T-helper 9 cell (primary cell): Measurements from ENCODE around the gene HAPLN3.
A peak's percentile ranks its signal among the peaks of the same experiment; 100 is the strongest.
"Not testable (repeated sequence)": the region's sequence is repeated elsewhere in the genome, so short reads cannot be mapped to it uniquely, and the experiment has no call there.

Experiments
- DNase-seq: peaks from one replicate; pipeline ENCODE4 v3.0.0-alpha.2; 2020
- total RNA-seq, 2 donors: gene quantifications; one replicate each; lab custom pipeline; 2026; lab: John Stamatoyannopoulos, UW

HAPLN3 gene, protein sequence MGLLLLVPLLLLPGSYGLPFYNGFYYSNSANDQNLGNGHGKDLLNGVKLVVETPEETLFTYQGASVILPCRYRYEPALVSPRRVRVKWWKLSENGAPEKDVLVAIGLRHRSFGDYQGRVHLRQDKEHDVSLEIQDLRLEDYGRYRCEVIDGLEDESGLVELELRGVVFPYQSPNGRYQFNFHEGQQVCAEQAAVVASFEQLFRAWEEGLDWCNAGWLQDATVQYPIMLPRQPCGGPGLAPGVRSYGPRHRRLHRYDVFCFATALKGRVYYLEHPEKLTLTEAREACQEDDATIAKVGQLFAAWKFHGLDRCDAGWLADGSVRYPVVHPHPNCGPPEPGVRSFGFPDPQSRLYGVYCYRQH
- total RNA-seq: 49.4 to 121 reads per million in 2 donors

DNA sequence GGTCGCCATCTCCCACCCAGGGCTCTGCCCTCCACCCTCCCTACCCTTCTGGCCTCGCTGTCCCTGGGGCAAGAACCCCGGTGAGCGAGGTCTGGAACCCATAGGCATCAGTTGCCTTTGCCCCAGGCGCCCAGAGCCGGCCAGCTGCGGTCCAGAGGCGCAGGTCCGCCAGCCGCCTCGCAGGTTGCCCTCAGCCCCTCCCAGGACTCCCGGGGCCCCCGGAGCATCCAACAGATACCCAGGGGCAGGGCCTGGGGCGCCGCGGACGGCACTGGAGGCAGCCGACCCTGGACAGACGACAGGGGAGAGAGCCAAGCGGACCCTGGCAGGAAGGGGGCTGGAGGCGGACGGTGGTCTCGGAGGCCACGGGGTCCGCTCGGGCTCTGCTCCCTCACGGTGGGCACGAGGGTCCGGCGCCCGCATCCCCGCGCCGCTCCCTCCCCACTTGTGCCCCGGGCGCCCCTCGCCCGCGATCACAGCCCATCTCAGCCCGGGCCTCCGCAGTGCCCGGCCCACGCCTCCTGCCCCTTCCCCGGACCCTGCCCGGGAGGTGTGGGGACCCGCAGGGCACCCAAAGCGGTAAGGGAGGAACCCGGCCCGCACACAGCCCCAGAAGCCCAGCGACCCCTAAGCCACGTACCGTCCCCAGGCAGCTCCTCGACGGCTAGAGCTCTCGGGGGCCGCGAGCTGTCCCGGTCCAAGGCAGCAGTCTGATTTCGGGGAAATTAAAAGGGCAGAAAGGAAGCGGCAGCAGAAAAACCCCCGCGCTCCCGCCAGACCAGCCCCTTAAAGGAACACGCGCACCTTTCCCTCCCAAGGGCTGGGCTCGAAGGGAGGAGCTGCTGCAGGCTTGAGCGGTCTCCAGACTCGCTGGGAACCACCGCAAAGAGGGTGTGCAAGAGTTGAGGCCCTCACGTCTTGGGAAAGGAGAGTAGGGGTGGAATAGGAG is at the start of gene HAPLN3:
Gene HAPLN3 (minus strand): TSS at position 726 of the 949 bp plus-strand sequence. CDS start 8,246 bp downstream, outside the sequence.
- DNase-seq: peak; percentile 40

DNA sequence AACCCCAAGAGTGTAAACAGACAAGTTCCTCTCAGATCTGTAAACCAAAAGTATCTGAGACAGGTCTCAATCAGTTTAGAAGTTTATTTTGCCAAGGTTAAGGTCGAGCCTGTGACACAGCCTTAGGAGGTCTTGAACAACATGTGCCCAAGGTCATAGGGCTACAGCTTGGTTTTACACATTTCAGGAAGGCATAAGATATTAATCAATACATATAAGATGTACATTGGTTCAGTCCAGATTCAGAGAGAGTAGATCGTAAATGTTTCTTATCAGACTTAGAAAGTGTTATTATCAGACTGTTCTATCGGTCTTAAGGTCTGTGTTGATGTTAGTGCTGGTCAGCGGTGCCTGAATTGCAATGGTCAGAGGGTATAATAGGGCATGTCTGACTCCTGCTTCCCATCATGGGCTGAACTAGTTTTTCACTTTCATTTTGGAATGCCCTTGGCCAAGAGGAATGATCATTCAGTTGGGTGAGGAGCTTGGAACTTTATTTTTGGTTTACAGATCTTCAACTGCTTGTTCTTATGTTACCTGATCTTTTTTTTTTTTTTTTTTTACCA is 44.8 kb upstream of the HAPLN3 start:
- no peak for DNase-seq

DNA sequence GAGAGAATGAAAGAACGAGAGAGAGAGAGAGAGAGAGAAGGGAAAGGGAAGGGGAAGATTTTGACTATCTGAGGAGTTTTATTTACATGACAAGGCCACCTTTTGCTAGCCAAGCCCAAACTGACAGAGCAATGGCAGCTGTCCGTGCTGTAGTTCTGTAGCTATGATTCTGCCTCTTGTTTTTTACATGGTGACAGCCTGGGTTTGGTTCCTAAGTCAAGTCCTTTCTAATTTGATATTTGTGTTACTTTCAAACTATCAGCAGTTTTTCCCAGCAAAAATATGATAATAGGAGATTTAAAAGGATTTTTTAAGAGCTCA is 44.1 kb upstream of the HAPLN3 start:
- DNase-seq: no peak

DNA sequence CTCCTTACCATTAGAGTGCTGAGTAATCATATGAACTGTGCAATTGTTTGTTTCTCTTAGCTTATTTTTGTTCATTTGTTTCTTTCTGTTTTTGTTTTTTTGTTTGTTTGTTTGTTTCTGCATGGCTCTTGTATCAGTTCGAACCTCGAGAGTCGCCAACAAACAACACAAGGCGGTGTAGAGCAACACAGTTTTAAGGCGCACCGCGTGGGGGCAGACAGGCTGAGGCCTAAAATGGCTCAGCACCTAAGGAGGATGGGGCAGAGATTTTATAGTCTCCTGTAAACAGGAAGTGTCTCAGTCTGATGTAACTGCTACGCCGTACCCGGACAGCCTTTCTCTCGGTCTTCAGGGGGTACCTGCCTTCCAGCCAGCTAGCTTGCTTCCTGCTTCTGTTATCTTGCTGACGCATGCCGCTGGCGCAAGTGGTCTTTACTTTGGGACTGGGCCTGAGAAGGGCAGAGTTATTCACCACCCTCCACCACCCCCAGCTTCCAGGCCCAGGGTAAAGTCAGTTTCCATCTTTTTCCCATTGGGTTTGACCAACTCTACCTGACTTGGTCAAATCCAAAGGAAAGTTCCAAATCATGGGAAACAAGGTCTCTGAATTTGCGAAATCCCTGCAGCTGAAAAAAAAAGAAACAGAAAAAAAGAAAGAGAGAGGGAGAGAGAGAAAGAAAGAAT is 43.6 kb upstream of the HAPLN3 start:
- DNase-seq: no peak

DNA sequence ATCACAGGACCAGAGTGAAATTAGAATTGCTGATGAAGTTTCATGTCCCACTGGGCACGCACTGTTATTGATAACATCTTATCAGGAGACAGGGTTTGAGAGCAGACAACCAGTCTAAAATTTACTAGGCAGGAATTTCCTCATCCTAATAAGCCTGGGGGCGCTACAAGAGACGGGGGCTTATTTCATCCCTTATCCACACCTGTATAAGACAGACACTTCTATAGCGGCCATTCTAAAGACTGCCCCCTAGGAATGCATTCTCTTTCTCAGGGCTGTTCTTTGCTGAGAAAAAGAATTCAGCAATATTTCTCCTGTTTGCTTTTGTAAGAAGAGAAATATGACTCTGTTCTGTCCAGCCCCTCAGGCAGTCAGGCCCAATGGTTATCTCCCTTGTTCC is 39.1 kb upstream of the HAPLN3 start:
- DNase-seq: not testable (repeated sequence)

DNA sequence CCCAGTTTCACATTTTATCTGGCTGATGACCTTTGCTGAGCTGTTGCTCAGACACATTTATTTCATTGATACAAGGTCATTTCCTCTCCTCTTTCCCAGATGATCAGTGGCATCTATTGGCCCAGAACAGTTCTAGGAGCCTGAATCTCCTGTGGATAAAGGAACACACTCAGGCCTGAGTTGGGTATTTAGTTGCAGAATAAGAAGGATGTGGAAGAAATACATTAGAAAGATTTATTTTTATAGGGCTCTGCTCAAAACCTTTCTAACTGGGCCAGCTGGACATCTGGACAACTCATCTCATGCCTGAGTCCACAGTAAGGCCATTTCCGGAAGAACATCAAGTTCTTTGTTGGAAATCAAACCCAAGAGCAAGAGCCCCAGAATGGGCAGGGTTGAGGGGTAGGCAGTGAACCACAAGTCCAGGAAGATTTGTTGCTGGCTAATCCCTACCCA is 37.6 kb upstream of the HAPLN3 start:
- DNase-seq: no peak

DNA sequence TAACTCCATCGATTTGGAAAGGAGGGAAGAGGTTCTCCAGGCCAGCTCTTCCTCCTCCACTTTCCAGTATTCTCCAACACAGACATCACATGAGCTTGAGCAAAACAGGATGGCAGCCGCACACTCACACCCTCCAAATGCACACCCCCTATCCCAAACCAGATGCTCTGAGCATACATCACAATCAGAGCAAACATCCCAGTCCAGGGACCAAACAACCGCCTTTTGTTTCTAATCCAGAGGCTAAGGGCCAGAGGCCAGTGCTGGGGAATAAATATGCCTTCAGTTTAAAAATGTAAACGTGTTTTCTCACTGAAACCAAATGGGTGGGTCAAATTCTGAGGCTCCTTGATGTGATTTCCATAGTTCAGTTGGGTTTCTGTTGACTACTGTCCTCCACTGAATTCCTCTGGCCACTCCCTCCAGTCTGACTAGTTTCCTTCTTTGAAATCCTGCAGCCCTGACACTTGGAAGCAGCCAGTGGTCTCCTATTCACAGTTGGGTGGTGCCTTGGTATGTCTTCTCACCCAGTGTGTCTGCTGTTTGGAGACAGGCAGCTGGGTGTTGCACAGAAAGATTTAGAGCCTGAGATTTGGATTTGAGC is 37.0 kb upstream of the HAPLN3 start:
- no peak for DNase-seq

DNA sequence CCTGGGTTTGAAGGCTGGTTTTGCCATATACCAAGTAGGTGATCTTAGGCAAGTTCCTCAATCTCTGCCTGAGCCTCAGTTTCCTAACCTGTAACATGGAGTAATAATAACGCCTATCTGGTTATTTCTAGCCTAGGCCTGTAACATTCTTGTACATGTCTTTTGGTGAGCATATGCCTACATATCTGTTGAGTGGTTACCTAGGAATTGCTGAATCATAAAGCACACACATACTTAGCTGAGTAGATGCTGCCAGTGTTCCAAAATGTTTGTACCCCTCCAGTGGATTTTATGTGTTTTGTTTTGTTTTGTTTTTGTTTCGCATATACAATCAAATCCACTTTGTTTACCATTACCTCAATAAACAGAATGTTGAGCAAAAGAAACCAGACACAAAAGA is 35.2 kb upstream of the HAPLN3 start:
- DNase-seq: no peak

DNA sequence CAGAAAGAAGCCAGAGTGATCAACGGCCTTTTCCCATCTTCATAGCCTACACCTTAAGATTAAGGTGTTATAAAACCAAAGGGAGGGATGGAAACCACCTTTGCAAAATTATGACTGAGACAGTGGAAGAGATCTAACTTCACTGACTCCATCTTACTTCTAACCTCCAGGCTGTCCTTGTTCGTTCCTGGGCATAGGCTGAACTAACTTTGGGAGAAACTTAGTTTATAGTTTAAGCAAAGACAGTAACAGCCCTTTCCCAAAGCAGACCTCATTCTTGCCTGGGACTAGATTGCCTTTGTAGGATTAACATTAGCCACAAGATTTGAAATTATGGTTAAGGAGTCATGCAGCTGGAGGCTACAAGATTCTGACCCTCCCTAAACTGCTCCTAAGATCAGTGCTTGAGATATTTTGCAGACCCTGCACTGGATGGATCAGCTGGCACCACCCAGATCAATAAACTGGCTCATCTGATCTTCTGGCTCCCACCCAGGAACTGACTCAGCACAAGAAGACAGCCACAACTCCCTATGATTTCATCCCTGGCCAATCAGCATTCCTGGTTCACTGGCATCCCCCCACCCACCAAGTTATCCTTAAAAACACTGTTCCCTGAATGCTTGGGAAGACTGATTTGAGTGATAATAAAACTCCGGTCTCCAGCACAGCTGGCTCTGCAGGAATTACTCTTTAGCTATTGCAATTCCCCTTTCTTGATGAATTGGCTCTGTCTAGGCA is 34.2 kb upstream of the HAPLN3 start:
- DNase-seq: not testable (repeated sequence)

DNA sequence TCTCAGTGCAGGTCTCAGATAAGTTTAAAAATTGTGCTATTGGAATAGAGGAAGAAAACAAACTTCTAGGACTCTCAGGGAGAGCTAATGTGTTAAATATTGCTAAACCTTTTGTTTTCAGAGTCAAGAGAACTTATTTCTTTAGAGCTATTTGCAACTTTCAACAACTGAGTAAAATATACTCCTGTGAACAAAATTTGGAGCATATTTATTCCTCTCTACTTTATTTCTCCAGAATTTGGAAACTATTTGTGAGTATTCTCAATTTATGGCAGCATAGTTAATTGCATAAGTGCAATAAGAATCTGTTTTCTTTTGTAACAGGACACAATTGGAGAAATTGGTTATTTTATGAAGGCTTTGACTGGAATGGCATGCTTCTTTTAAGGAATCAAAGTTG is 32.8 kb upstream of the HAPLN3 start:
- DNase-seq: not testable (repeated sequence)

DNA sequence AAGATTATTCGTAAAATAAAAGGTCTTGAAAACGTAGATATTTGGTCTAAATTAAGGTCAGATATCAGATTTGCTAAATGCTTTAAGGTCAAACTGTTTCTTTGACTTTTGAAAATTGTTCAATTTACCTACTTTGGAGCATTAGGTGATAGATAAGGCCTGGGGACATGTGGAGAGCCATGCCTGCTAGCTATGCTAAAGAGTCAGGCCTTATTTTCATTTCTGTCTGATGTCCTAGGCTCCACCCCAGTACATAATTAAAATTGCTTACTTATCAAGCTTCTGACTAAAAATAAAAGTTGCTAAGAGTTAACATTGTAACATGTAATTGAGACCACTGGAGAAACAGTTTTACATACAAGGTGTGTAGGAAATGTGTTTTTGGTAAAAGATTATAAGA is 30.3 kb upstream of the HAPLN3 start:
- DNase-seq: not testable (repeated sequence)

DNA sequence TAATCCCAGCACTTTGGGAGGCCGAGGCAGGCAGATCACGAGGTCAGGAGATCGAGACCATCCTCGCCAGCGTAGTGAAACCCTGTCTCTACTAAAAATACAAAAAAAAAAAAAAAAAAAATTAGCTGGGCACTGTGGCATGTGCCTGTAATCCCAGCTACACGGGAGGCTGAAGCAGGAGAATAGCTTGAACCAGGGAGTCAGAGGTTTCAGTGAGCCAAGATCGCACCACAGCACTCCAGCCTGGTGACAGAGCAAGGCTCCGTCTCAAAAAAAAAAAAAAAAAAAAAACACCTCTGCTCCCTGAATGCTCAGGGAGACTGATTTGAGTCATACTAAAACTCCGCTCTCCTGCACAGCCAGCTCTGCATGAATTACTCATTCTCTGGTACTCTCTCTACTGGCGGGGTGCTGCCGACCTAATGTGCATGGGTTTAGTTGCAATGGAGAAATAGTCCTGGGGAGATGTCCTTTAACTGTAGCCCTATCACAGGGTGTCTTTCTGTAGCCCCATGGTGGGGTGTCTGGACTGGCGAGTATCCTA is 25.6 kb upstream of the HAPLN3 start:
- DNase-seq: not testable (repeated sequence)

DNA sequence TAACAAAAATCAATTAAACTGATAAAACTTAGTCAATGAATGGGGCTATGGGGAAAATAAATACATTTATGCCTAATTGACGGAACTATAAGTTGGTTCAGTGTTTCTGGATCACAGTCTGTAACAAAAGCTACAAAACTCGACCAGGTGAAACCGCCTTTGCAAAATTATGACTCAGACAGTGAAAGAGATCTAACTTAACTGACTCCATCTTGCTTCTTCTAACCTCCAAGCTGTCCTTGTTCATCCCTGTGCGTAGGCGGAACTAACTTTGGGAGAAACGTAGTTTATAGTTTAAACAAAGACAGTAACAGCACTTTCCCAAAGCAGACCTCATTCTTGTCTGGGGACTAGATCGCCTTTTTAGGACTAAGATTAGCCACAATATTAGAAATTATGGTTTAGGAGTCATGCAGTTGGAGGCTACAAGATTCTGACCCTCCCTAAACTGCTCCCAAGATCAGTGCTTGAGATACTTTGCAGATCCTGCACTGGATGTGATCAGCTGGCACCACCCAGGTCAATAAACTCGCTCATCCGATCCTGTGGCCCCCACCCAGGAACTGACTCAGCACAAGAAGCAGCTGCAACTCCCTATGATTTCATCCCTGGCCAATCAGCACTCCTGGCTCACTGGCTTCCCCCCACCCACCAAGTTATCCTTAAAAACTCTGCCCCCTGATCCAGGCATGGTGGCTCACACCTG is 25.0 kb upstream of the HAPLN3 start:
- DNase-seq: no peak

DNA sequence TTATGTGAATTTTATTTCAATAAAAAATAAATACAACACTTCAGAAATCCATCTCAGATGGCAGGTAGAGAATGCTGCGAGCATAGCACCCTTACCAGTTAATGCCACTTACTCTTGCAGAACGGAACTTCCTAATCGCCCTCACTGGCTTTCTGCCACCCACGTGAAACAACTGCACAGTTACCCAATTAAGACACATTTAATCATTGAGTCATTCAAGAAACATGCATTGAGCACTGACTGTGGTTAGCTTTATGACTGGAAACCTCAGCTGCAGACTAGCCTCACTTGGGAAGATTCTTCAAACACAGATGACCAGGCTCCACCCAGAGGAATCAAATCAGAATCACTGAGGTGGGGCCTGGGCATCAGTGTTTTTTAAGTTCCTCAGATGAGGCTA is 23.4 kb upstream of the HAPLN3 start:
- no peak for DNase-seq

DNA sequence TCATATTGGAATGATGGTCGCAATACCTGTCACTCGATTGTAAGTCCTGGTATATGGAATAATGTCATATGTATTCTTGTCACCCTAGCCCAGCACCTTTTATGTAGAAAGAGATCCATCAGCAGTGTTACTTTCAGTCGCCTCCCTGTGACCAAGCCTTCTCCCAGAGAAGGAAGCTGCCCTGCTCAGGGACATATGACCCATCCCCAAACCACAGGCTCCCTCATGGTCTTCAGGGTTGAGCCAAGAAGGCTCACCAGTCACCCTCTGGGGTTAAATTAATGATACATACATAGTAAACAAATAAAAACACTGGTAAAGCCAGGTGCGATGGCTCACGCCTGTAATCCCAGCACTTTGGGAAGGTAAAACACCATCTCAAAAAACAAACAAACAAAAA is 22.4 kb upstream of the HAPLN3 start:
- no peak for DNase-seq

DNA sequence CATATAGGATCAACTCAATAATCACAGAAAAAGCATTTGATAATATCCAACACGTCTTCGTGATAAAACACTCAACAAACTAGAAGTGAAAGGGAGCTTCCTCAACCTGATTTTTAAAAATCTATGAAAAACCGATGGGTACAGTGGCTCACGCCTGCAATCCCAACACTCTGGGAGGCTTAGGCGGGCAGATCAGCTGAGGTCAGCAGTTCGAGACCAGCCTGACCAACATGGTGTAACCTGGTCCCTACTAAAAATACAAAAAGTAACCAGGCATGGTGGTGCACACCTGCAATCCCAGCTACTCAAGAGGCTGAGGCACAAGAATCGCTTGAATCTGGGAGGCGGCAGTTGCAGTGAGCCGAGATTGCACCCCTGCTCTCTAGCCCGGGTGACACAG is 20.0 kb upstream of the HAPLN3 start:
- no peak for DNase-seq

DNA sequence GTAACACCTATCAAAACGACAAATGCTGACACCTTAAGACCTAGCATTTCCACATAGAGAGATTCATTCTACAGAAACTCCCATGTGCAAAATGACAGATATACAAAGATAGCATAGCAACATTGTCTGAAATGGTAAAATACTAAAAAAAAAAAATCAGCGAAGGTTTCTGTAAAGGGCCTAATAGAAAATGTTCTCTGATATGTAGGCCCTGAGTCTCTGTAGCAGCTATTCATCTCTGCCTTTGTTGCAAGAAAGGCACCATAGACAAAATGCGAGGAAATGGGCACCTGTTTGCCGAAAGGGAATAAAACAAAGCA is 18.5 kb upstream of the HAPLN3 start:
- DNase-seq: no peak

DNA sequence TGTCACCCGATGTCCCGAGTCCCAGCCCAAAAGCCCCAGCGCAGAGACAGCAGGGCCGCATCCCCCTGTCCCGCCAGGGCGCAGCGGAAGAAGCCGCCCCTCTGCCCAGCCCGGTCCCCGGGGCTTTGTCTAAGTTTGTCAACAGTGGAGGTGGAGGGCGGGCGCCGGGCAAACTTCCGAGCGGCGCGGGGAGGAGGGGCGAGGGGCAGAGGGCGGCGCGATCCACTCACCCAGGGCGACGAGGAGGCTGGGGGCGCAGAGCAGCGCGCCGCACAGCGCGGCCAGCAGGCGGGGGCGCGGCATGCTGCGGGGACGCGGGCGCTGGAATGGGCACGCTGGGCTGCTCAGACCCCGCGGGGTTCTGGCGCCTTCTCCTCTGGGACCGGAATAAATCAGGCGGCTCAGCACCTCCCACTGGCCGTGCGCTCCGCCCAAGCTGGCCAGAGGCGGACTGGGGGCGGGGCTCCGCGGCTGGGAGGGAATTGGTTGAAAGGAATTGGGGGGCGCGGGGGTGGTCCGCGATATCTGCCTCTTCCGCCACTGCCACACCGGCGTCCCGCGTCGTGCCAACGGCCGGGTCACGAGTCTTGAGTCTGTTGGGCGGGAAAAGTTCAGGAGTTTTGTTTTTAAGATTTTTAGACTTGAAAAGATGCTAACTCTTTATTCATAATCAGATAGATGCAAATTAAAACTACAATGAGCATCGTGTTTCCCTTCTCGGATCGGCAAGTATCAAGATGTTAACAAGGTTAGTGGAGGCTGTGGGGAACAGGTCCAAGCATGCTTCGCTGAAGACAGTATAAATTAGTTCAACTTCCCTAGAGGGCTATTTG is 17.9 kb upstream of the HAPLN3 start, which contains the start of gene MFGE8:
Gene MFGE8 (minus strand): TSS at position 363 of the 833 bp plus-strand sequence. CDS start 60 bp downstream, at position 303.
- DNase-seq: peak; percentile 60

DNA sequence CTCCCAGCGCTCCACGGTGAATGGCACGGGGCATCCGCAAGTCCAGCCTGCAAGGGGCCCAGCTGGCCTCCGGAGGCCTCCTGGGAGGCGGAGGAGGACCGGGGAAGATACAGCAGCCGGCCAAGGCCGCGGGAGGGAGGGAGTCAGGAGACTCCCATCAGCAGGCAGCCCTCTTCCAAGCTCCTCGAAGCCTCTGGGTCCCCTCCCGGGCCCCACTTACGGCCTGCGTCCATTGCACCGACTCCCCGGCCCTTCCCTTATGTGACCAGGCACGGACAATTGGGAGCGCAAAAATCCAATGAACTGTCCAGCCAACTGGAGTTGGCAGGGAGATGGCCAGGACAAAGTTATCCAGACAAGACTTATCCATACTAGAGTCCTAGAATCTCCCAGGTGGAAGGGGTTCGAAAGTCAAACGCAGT is 17.2 kb upstream of the HAPLN3 start:
- no peak for DNase-seq

DNA sequence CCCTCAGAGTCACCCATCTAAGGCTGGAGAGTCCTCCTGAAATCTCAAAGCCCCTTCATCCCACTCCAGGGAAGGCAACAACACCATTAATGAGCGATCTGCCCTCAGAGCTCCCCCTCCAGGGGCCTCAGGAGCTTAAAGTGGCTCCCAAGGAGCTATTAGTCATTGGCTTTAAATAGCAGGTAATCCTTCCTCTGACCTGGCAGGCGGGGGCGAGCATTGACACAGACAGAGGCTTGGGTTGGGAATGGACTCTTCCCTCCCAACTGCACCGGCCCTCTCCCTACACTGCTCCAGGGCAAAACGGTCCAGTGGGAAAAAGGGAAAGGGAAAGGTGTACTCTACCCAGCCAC is 16.4 kb upstream of the HAPLN3 start:
- DNase-seq: no peak
